HL-60 (cell line): Measurements from ENCODE around the gene AFAP1.

ENCODE experiments used
- DNase-seq, 2 experiments: peaks; one replicate each; pipeline ENCODE4 v3.0.0-alpha.2; 2010 to 2020; ENCODE audit warnings: low read depth in 1 of 2, low spot score in 1 of 2
- H3K27ac ChIP-seq: fragments of 250-450 bp; sonication (Bioruptor Pico); replicated peaks from 2 replicates; pipeline ENCODE4 v1.5.1; 2020; ENCODE audit warnings: mild to moderate bottlenecking, moderate library complexity
- H3K27me3 ChIP-seq: fragments of 250-450 bp; sonication (Bioruptor Pico); 2 replicates; pipeline ENCODE4 v1.5.1; 2021; ENCODE audit warnings: mild to moderate bottlenecking, moderate library complexity; ENCODE audit not compliant: insufficient read depth, poor library complexity, severe bottlenecking
- H3K4me3 ChIP-seq: replicated peaks from 2 replicates; pipeline ENCODE4 v1.5.1; 2011; ENCODE audit warnings: mild to moderate bottlenecking, control low read depth, low read length; ENCODE audit not compliant: insufficient read depth
- CTCF ChIP-seq: IDR thresholded peaks from one replicate; pipeline ENCODE4 v1.5.1; 2011; ENCODE audit warnings: low read length, control low read depth, inconsistent platforms; ENCODE audit not compliant: insufficient read depth
- GABPA ChIP-seq: IDR thresholded peaks from 2 replicates; pipeline ENCODE4 v1.6.1; 2012; ENCODE audit warnings: low read depth
- POLR2AphosphoS5 ChIP-seq: IDR thresholded peaks from 2 replicates; pipeline ENCODE4 v1.6.1; 2012; ENCODE audit warnings: low read depth
- REST ChIP-seq: IDR thresholded peaks from 2 replicates; pipeline ENCODE4 v1.6.1; 2012; ENCODE audit warnings: low read depth; ENCODE audit not compliant: insufficient replicate concordance
- SPI1 ChIP-seq: IDR thresholded peaks from 2 replicates; pipeline ENCODE4 v1.6.1; 2012; ENCODE audit warnings: low read depth, mild to moderate bottlenecking, borderline replicate concordance

Gene AFAP1

GRCh38 chr4:7983296-7983695 lies 43.6 kb upstream of the AFAP1 start:
- no peak for DNase-seq
- H3K27ac ChIP-seq: no peak overlapping the region
- no peak for TF ChIP-seq GABPA
- no peak for TF ChIP-seq REST
- no peak for TF ChIP-seq POLR2AphosphoS5
- no peak for TF ChIP-seq SPI1
- TF ChIP-seq CTCF: no peak
- H3K27me3 ChIP-seq: no peaks in the 10 kb centered on the region
- H3K4me3 ChIP-seq: no peak overlapping the region

- TF ChIP-seq REST (no peak), SPI1 (no peak), CTCF (no peak), GABPA (no peak), POLR2AphosphoS5 (no peak)
- DNase-seq: no peak
- no peak overlapping the region for H3K27ac ChIP-seq
- H3K27me3 ChIP-seq: no peaks in the 10 kb centered on the region
- H3K4me3 ChIP-seq: no peak overlapping the region
Measured at GRCh38 chr4:7981738-7982394, 42.2 kb upstream of the AFAP1 start.

GRCh38 chr4:7980036-7980435 lies 40.4 kb upstream of the AFAP1 start:
- no peak overlapping the region for H3K4me3 ChIP-seq
- no peak overlapping the region for H3K27ac ChIP-seq
- no peak for TF ChIP-seq POLR2AphosphoS5
- no peak for TF ChIP-seq REST
- no peak for TF ChIP-seq CTCF
- no peak for TF ChIP-seq SPI1
- TF ChIP-seq GABPA: no peak
- DNase-seq: no peak
- H3K27me3 ChIP-seq: no peaks in the 10 kb centered on the region
